ENCODE results near the gene IPPK. TPM values are rescaled to one million over a fixed set of nuclear protein-coding genes. Genes with fewer than 3 reads are reported as not detected.

Gene IPPK
- total and polyA plus RNA-seq, 2 of the 8 experiments (the other 6 are each of a cell fraction or from before 2014, with no cell fraction given) = 10.5 to 13.6 TPM

- H3K9ac ChIP-seq (replicated peaks in 1 of 4; ENCODE audit: extremely low read depth in 1 of 4, low read depth in 3 of 4, low read length in 3 of 4) = no peak overlapping the region
- TF ChIP-seq, protein P1, sequence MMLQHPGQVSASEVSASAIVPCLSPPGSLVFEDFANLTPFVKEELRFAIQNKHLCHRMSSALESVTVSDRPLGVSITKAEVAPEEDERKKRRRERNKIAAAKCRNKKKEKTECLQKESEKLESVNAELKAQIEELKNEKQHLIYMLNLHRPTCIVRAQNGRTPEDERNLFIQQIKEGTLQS (IDR thresholded peaks at IDR 0.05; ENCODE audit: insufficient read depth, low read depth, low read length) = no peak
- TF ChIP-seq NRF1 (IDR thresholded peaks at IDR 0.05; ENCODE audit: low read depth, low read length) (no peak), FOSL1 (IDR thresholded peaks at IDR 0.05; ENCODE audit: insufficient read depth, low read depth, low read length) (no peak)
- H3K79me2 ChIP-seq (ENCODE audit: control insufficient read depth in 1 of 2, insufficient read depth in 2 of 2, low read length in 2 of 2) = no peaks in the 10 kb centered on the region
- H2BK15ac ChIP-seq (ENCODE audit: low read length) = no peak overlapping the region
- no peak overlapping the region for H2BK12ac ChIP-seq (ENCODE audit: low read depth, low read length)
- H3K4me3 ChIP-seq (ENCODE audit: extremely low read depth in 1 of 4, insufficient read depth in 2 of 4, low read depth in 3 of 4, low read length in 4 of 4) = no peak overlapping the region
- no peaks in the 10 kb centered on the region for H3K4me1 ChIP-seq (replicated peaks in 1 of 4; ENCODE audit: control insufficient read depth in 3 of 4, insufficient read depth in 4 of 4, low read length in 3 of 4)
- no peak overlapping the region for H3K23ac ChIP-seq (ENCODE audit: insufficient read length)
- H4K91ac ChIP-seq (replicated peaks; ENCODE audit: insufficient read length, low read length) = no peak overlapping the region
- H3K23me2 ChIP-seq (ENCODE audit: low read depth, low read length) = no peaks in the 10 kb centered on the region
- no peak overlapping the region for H2AFZ ChIP-seq (ENCODE audit: low read length)
- H3K9me3 ChIP-seq (ENCODE audit: insufficient read depth in 2 of 2, low read depth in 1 of 2, low read length in 1 of 2) = no peaks in the 10 kb centered on the region
- FAIRE-seq (no peak), DNase-seq (ENCODE audit: low read depth in 1 of 2, low spot score in 2 of 2) (no peak)
- H3K14ac ChIP-seq (ENCODE audit: insufficient read length) = no peak overlapping the region
- H2BK120ac ChIP-seq (replicated peaks; ENCODE audit: low read depth, low read length) = no peak overlapping the region
- H3K56ac ChIP-seq (replicated peaks; ENCODE audit: insufficient read length, low read depth, low read length) = no peak overlapping the region
- H2BK20ac ChIP-seq (ENCODE audit: low read length) = no peak overlapping the region
- peaks cover 5 to 8% of the 10 kb centered on the region in 2 experiments for H4K20me1 ChIP-seq (replicated peaks in 1 of 2; ENCODE audit: control insufficient read depth in 1 of 2, insufficient read depth in 2 of 2, low read length in 2 of 2)
- no peak overlapping the region for H2AK5ac ChIP-seq (ENCODE audit: low read depth, low read length)
- ChIA-PET CTCF (ENCODE audit: partially characterized antibody) (interaction anchor here (1.1 to 1.6 kb wide), 3 partner anchors 8 to 95 kb away, joined by 3 read pairs; no protein-coding TSS in a partner anchor), POLR2A (ENCODE audit: partially characterized antibody) (no interaction called here)
- H2BK5ac ChIP-seq (ENCODE audit: low read depth, low read length) = no peak overlapping the region
- H3K27me3 ChIP-seq (replicated peaks in 1 of 4; ENCODE audit: control insufficient read depth in 3 of 4, extremely low read depth in 1 of 4, insufficient read depth in 3 of 4, low read length in 3 of 4) = no peaks in the 10 kb centered on the region
- H3K79me1 ChIP-seq (ENCODE audit: low read depth, low read length) = no peaks in the 10 kb centered on the region; the same call in 1 of the 2 replicates
- 81% methylated on average over 1 of the region's 1 CpG; no CpG with 5 or more reads in 1 of the 2 experiments for WGBS, 2 experiments (ENCODE audit: extremely low coverage in 1 of 2, insufficient coverage in 1 of 2, insufficient read length in 1 of 2, insufficient replicate concordance in 2 of 2, low coverage in 1 of 2, low lambda C conversion rate in 2 of 2, missing lambda C conversion rate in 1 of 2)
- no peak overlapping the region for H3K18ac ChIP-seq (ENCODE audit: extremely low read depth, low read length)
- H3K36me3 ChIP-seq (ENCODE audit: control insufficient read depth in 2 of 4, insufficient read depth in 4 of 4, low read length in 3 of 4) = peaks cover 0 to 15% (median 3%) of the 10 kb centered on the region in 4 experiments; a peak in 4 of 8 replicates
- no peak overlapping the region for H3K4me2 ChIP-seq (ENCODE audit: insufficient read depth in 1 of 2, low read depth in 2 of 2, low read length in 2 of 2)
- no peak overlapping the region for H3K27ac ChIP-seq (ENCODE audit: low read depth, low read length)
- H4K5ac ChIP-seq (ENCODE audit: insufficient read length, low read depth, low read length) = no peak overlapping the region
- H4K8ac ChIP-seq (ENCODE audit: extremely low read depth, insufficient read depth, low read length) = no peak overlapping the region
- no peak overlapping the region for H3K4ac ChIP-seq (replicated peaks; ENCODE audit: insufficient read length, low read depth, low read length)
Measured at GRCh38 chr9:92652461-92652860, 17.5 kb downstream of the IPPK start.

Measured in H1 (cell line).